Stomach (tissue), 4 donors: ENCODE measurements around the gene ABCC8.

Experiments
- EP300 ChIP-seq: sonication (generic); formaldehyde crosslinking; IDR thresholded peaks from one replicate; pipeline ENCODE4 v1.6.1; 2017; ENCODE audit warnings: antibody characterized with exemption
- POLR2A ChIP-seq, 4 donors: fragments of 450-650 bp; IDR thresholded peaks; one replicate each; pipeline ENCODE4 v1.6.1; 2016; ENCODE audit warnings: antibody characterized with exemption in 4 of 4, control low read depth in 2 of 4, mild to moderate bottlenecking in 1 of 4, moderate library complexity in 1 of 4
- POLR2AphosphoS5 ChIP-seq, 3 donors: sonication (generic); formaldehyde crosslinking; IDR thresholded peaks; one replicate each; pipeline ENCODE4 v1.6.1; 2016; ENCODE audit warnings: antibody characterized with exemption in 3 of 3
- TF ChIP-seq, protein P1 (sequence below), 7 experiments: fragments of 450-650 bp in 4 of 7; fragments of 200-600 bp in 3 of 7; sonication (generic) in 3 of 7; IDR thresholded peaks; one replicate each; pipeline ENCODE4 v1.5.1; 2016 to 2019; ENCODE audit warnings: antibody characterized with exemption in 7 of 7, control low read depth in 2 of 7, mild to moderate bottlenecking in 1 of 7

DNA sequence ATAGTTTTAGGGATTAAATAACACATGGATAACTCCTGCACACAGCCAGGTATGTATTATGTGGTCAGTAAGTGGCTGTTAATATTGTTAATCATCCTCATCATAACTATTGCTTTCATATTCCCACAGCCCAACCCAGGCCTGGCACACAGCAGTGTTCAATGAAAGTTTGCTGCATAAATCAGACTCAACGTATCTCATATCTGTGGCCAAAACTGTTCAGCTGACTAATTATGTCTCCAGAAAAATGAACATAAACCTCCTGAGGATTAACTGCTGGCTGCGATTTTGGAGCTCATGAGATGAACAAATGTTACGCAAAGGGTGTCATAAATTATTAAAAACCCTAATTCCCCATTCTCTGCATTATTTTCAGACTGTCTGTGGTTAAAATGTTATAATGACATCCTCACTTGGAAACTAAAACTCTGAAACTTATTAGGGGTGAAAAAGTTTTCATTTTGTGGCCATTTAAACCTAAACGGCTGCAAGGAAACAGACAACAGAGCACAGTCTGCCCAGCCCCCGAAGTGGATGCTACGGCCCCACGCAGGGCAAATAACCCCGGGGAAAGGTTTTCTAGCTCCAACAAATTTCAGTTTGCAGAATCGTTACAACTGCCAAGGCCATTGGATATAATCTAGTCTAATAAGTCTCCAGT lies 17.3 kb downstream of the ABCC8 start:
- TF ChIP-seq, protein P1, sequence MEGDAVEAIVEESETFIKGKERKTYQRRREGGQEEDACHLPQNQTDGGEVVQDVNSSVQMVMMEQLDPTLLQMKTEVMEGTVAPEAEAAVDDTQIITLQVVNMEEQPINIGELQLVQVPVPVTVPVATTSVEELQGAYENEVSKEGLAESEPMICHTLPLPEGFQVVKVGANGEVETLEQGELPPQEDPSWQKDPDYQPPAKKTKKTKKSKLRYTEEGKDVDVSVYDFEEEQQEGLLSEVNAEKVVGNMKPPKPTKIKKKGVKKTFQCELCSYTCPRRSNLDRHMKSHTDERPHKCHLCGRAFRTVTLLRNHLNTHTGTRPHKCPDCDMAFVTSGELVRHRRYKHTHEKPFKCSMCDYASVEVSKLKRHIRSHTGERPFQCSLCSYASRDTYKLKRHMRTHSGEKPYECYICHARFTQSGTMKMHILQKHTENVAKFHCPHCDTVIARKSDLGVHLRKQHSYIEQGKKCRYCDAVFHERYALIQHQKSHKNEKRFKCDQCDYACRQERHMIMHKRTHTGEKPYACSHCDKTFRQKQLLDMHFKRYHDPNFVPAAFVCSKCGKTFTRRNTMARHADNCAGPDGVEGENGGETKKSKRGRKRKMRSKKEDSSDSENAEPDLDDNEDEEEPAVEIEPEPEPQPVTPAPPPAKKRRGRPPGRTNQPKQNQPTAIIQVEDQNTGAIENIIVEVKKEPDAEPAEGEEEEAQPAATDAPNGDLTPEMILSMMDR (IDR thresholded peaks at IDR 0.05): no peak
- TF ChIP-seq POLR2AphosphoS5 (IDR thresholded peaks at IDR 0.05) (no peak), POLR2A (IDR thresholded peaks at IDR 0.05) (no peak), EP300 (no peak)
